ENCODE measurements around the gene TCERG1.

TCERG1 gene

GRCh38 chr5:146490089-146490843, 43.1 kb downstream of the TCERG1 start:
- no peak overlapping the region for H3K9ac ChIP-seq (ENCODE audit: low read depth, low read length)
- H3K9me3 ChIP-seq (ENCODE audit: control insufficient read depth, insufficient read depth, low read length): no peaks in the 10 kb centered on the region
- no peaks in the 10 kb centered on the region for H3K4me1 ChIP-seq (ENCODE audit: control insufficient read depth, insufficient read depth, low read length)
- no peak overlapping the region for H3K27ac ChIP-seq (ENCODE audit: low read depth, low read length)
- no peak overlapping the region for H3K4me3 ChIP-seq (ENCODE audit: low read depth, low read length)
- H3K27me3 ChIP-seq (ENCODE audit: control insufficient read depth, insufficient read depth, low read length): no peaks in the 10 kb centered on the region
- peaks cover 71% of the 10 kb centered on the region for H3K36me3 ChIP-seq (ENCODE audit: control insufficient read depth, insufficient read depth, low read length)

GRCh38 chr5:146494656-146495055, 47.5 kb downstream of the TCERG1 start:
- Histone ChIP-seq H3K27me3 (ENCODE audit: control insufficient read depth, insufficient read depth, low read length) (no peaks in the 10 kb centered on the region), H3K36me3 (ENCODE audit: control insufficient read depth, insufficient read depth, low read length) (peaks cover 73% of the 10 kb centered on the region), H3K27ac (ENCODE audit: low read depth, low read length) (no peak overlapping the region), H3K4me1 (ENCODE audit: control insufficient read depth, insufficient read depth, low read length) (no peaks in the 10 kb centered on the region), H3K9ac (ENCODE audit: low read depth, low read length) (no peak overlapping the region), H3K9me3 (ENCODE audit: control insufficient read depth, insufficient read depth, low read length) (no peaks in the 10 kb centered on the region), H3K4me3 (ENCODE audit: low read depth, low read length) (no peak overlapping the region)

DNA sequence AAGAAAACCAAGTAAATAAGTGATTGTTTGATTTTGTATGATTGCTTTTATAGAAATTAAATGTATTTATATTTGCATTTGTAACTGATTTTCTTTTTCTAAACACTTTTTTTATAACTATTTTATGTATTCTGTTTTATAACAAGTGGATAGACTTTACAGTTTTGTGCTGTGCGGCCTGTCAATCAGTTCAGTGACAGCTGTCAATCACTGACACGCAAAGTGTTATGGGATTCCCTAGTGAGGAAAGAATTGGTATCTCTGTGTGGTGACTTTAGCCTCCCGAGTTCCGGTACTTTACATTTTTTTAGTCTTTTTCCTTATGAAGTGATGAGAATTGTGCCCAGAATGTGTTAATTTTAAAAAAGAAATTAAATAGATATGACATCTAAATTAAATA, 52.5 kb downstream of the TCERG1 start:
- no peaks in the 10 kb centered on the region for H3K27me3 ChIP-seq (ENCODE audit: control insufficient read depth, insufficient read depth, low read length)
- H3K4me1 ChIP-seq (ENCODE audit: control insufficient read depth, insufficient read depth, low read length): no peaks in the 10 kb centered on the region
- H3K4me3 ChIP-seq (ENCODE audit: low read depth, low read length): no peak overlapping the region
- peaks cover 82% of the 10 kb centered on the region for H3K36me3 ChIP-seq (ENCODE audit: control insufficient read depth, insufficient read depth, low read length)
- no peaks in the 10 kb centered on the region for H3K9me3 ChIP-seq (ENCODE audit: control insufficient read depth, insufficient read depth, low read length)
- no peak overlapping the region for H3K27ac ChIP-seq (ENCODE audit: low read depth, low read length)
- no peak overlapping the region for H3K9ac ChIP-seq (ENCODE audit: low read depth, low read length)

GRCh38 chr5:146507428-146507827, 60.3 kb downstream of the TCERG1 start:
- Histone ChIP-seq H3K27me3 (ENCODE audit: control insufficient read depth, insufficient read depth, low read length) (no peaks in the 10 kb centered on the region), H3K4me3 (ENCODE audit: low read depth, low read length) (no peak overlapping the region), H3K36me3 (ENCODE audit: control insufficient read depth, insufficient read depth, low read length) (peaks cover 96% of the 10 kb centered on the region), H3K4me1 (ENCODE audit: control insufficient read depth, insufficient read depth, low read length) (no peaks in the 10 kb centered on the region), H3K27ac (ENCODE audit: low read depth, low read length) (no peak overlapping the region), H3K9me3 (ENCODE audit: control insufficient read depth, insufficient read depth, low read length) (no peaks in the 10 kb centered on the region), H3K9ac (ENCODE audit: low read depth, low read length) (no peak overlapping the region)

DNA sequence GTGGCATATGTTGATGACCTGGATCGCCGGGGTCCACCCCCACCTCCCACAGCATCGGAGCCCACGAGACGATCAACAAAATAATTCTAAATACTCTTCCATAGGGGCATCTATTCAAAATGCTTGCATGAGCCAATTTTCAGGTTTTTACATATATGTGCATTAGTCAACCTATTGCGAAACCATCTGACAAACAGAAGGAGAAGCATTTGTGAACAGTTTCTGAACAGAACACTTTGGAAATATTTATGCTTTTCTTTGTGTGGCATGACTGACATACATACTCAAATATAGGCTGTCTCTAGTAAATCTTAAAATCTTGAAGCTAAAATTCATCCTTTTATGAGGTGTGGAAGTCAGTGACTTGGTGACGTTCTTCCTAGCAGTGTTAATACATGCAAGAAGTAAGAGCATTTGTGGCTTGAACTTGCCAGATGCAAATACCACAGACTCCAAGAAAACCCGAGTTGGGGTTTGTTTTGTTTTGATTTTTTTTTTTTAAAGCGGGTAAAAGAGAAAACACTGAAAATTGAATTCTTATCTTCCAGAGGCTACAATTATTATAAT, 63.5 kb downstream of the TCERG1 start:
- Histone ChIP-seq H3K9ac (ENCODE audit: low read depth, low read length) (no peak overlapping the region), H3K36me3 (ENCODE audit: control insufficient read depth, insufficient read depth, low read length) (peaks cover 69% of the 10 kb centered on the region), H3K27me3 (ENCODE audit: control insufficient read depth, insufficient read depth, low read length) (no peaks in the 10 kb centered on the region), H3K4me1 (ENCODE audit: control insufficient read depth, insufficient read depth, low read length) (no peaks in the 10 kb centered on the region), H3K9me3 (ENCODE audit: control insufficient read depth, insufficient read depth, low read length) (no peaks in the 10 kb centered on the region), H3K27ac (ENCODE audit: low read depth, low read length) (no peak overlapping the region), H3K4me3 (ENCODE audit: low read depth, low read length) (no peak overlapping the region)

DNA sequence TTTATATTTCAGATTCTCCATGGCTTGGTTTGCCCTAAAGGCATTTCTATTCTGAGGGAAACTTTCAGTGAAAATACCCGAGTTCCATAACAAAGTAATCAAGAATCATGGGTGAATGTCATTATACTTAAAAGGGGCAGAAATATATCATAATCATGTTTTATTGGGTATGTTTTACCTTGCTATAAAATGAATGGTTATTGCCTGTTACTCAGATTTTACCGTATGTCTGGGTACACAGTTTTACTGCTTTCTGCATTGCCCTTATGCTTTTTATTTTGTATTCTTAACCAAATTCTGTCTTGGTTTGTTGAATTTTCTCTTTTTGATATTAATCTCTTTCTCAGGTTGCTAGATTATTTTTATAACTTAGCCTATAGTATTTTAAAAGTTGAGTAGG, 66.3 kb downstream of the TCERG1 start:
- Histone ChIP-seq H3K27ac (ENCODE audit: low read depth, low read length) (no peak overlapping the region), H3K36me3 (ENCODE audit: control insufficient read depth, insufficient read depth, low read length) (peaks cover 42% of the 10 kb centered on the region), H3K9me3 (ENCODE audit: control insufficient read depth, insufficient read depth, low read length) (no peaks in the 10 kb centered on the region), H3K27me3 (ENCODE audit: control insufficient read depth, insufficient read depth, low read length) (no peaks in the 10 kb centered on the region), H3K4me1 (ENCODE audit: control insufficient read depth, insufficient read depth, low read length) (peaks cover 3% of the 10 kb centered on the region), H3K9ac (ENCODE audit: low read depth, low read length) (no peak overlapping the region), H3K4me3 (ENCODE audit: low read depth, low read length) (no peak overlapping the region)

GRCh38 chr5:146514575-146514974, 67.4 kb downstream of the TCERG1 start:
- Histone ChIP-seq H3K9ac (ENCODE audit: low read depth, low read length) (no peak overlapping the region), H3K4me1 (ENCODE audit: control insufficient read depth, insufficient read depth, low read length) (peaks cover 3% of the 10 kb centered on the region), H3K9me3 (ENCODE audit: control insufficient read depth, insufficient read depth, low read length) (no peaks in the 10 kb centered on the region), H3K27me3 (ENCODE audit: control insufficient read depth, insufficient read depth, low read length) (no peaks in the 10 kb centered on the region), H3K27ac (ENCODE audit: low read depth, low read length) (no peak overlapping the region), H3K36me3 (ENCODE audit: control insufficient read depth, insufficient read depth, low read length) (peaks cover 31% of the 10 kb centered on the region), H3K4me3 (ENCODE audit: low read depth, low read length) (no peak overlapping the region)

DNA sequence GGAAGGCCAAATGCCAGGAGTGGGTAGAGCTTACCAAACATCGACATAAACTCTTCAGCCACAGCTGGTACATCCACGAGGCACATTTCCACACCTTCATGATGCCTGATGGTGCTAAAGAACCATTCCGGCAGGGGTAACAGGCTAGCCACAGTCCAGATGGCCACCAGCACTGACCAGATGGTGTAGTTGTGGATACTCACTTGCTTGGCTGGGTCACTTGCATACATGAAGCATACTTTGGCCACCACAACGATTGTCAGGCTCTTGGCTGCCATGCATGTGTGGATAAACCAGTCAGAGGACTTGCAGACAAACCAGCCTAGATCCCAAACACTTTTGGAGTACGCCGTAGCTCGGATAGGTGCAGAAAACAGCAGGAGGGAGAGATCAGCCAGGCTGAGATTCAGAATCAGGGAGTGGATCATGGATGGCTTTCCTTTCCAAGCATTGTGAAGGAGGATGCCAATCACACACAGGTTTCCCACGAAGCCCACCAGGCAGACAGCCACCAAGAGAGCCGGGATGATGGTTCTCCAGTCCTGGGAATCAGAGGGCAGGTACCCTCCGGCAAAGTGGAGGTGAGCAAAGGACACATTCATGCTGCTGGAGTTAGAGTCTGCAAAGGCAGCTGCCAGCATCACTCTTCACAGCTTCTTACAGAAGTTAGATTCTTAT, 68.5 kb downstream of the TCERG1 start:
- Histone ChIP-seq H3K36me3 (ENCODE audit: control insufficient read depth, insufficient read depth, low read length) (peaks cover 21% of the 10 kb centered on the region), H3K27ac (ENCODE audit: low read depth, low read length) (no peak overlapping the region), H3K9me3 (ENCODE audit: control insufficient read depth, insufficient read depth, low read length) (no peaks in the 10 kb centered on the region), H3K4me1 (ENCODE audit: control insufficient read depth, insufficient read depth, low read length) (peaks cover 3% of the 10 kb centered on the region), H3K9ac (ENCODE audit: low read depth, low read length) (no peak overlapping the region), H3K4me3 (ENCODE audit: low read depth, low read length) (no peak overlapping the region), H3K27me3 (ENCODE audit: control insufficient read depth, insufficient read depth, low read length) (no peaks in the 10 kb centered on the region)

DNA sequence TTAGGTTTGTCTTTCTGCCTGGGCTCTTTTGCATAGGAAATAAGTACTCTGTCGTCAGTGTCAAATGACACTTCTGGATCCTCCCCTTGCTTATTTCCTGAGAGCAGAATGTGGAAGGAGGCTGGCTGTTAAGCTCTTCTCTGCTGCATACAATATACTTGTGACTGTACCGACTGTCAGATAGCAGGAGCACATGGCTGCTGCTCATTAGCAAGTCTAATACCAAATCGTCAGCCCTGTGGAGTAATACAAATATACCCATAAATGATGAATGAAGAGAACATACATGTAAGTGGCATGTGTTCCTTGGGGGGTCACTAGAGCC, 69.0 kb downstream of the TCERG1 start, which contains the start of gene GPR151:
GPR151 (minus strand) TSS at position 40 of the 325 bp plus-strand sequence. CDS start 77 bp downstream, outside the sequence.
- no peaks in the 10 kb centered on the region for H3K27me3 ChIP-seq (ENCODE audit: control insufficient read depth, insufficient read depth, low read length)
- H3K27ac ChIP-seq (ENCODE audit: low read depth, low read length): no peak within 1 kb of the TSS
- no peak within 1 kb of the TSS for H3K4me3 ChIP-seq (ENCODE audit: low read depth, low read length)
- H3K9ac ChIP-seq (ENCODE audit: low read depth, low read length): no peak within 1 kb of the TSS
- H3K36me3 ChIP-seq (ENCODE audit: control insufficient read depth, insufficient read depth, low read length): peaks cover 16% of the 10 kb centered on the region
- H3K9me3 ChIP-seq (ENCODE audit: control insufficient read depth, insufficient read depth, low read length): no peaks in the 10 kb centered on the region
- peaks cover 7% of the 10 kb centered on the region for H3K4me1 ChIP-seq (ENCODE audit: control insufficient read depth, insufficient read depth, low read length)

- Histone ChIP-seq H3K4me1 (ENCODE audit: control insufficient read depth, insufficient read depth, low read length) (peaks cover 7% of the 10 kb centered on the region), H3K4me3 (ENCODE audit: low read depth, low read length) (no peak overlapping the region), H3K27me3 (ENCODE audit: control insufficient read depth, insufficient read depth, low read length) (no peaks in the 10 kb centered on the region), H3K9ac (ENCODE audit: low read depth, low read length) (no peak overlapping the region), H3K9me3 (ENCODE audit: control insufficient read depth, insufficient read depth, low read length) (no peaks in the 10 kb centered on the region), H3K36me3 (ENCODE audit: control insufficient read depth, insufficient read depth, low read length) (no peaks in the 10 kb centered on the region), H3K27ac (ENCODE audit: low read depth, low read length) (no peak overlapping the region)
These were observed 72.4 kb downstream of the TCERG1 start for GRCh38 chr5:146519554-146519953.

- H3K36me3 ChIP-seq (ENCODE audit: control insufficient read depth, insufficient read depth, low read length): no peaks in the 10 kb centered on the region
- no peak overlapping the region for H3K4me3 ChIP-seq (ENCODE audit: low read depth, low read length)
- no peak overlapping the region for H3K27ac ChIP-seq (ENCODE audit: low read depth, low read length)
- no peaks in the 10 kb centered on the region for H3K9me3 ChIP-seq (ENCODE audit: control insufficient read depth, insufficient read depth, low read length)
- no peaks in the 10 kb centered on the region for H3K27me3 ChIP-seq (ENCODE audit: control insufficient read depth, insufficient read depth, low read length)
- peaks cover 6% of the 10 kb centered on the region for H3K4me1 ChIP-seq (ENCODE audit: control insufficient read depth, insufficient read depth, low read length)
- H3K9ac ChIP-seq (ENCODE audit: low read depth, low read length): no peak overlapping the region
These were observed 73.6 kb downstream of the TCERG1 start for GRCh38 chr5:146520731-146521130.
